DMS 273 (cell line): ENCODE data around the gene CD55.

Experiments used
- DNase-seq: peaks from one replicate; lab custom pipeline; 2025; ENCODE audit not compliant: unreplicated experiment; lab: John Stamatoyannopoulos, UW

CD55 gene

DNA sequence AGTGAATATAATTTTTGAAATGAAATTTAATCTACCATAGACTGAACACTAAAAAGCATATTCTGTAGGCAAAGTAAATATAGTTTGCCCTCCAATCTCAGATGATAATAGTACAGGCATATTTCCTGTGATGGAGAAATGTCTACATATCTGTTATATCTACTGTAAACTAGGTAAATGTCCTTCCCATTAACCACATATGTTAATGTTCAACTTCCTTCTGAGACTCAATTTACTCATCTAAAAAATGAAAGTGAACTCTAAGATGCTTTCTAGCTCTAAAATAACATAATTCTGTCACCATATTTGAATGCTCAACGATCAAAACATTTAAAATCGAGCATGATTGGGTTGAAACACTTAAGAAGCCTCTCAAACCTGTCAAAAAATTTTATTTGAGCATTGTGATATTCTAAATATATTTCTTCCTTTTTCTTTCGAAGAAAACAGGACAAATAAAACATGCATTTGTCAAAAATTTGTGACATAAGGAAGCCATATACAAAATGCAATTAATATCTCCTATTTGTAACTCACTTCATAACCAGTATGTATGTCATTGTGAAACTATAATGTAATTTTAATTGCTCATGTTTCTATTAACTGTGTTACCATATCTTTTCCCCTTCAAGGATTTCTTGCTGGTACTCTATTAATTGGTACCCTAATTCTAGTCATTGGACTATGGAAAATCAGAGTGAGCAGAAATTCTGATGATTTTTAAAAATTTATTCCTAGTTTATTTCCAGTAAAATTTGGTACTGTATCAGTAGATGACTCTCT is 34.2 kb downstream of the CD55 start:
- no peak for DNase-seq

DNA sequence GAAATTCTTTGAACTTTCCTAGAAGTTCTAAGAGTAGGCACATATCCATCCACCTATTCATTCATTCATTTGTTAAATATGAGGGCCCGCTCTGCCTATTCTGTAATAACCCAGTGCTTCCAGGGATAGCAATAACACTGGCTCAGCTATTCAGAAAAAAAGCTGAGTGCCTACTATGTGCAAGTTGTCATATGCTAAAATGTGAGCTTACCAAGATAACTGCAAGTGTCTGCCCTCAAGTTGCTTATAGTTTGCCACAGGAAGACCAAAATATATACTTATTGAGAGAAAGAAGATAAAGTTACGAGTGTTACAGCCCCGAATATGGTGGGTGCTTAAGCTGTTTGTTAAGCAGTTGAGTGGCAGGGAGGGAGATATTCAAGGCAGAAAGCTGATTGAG is 39.6 kb downstream of the CD55 start:
- DNase-seq = no peak

- DNase-seq = no peak
These were observed 40.4 kb downstream of the CD55 start for GRCh38 chr1:207361889-207362288.

GRCh38 chr1:207362962-207363860 is 41.7 kb downstream of the CD55 start:
- DNase-seq = no peak

DNA sequence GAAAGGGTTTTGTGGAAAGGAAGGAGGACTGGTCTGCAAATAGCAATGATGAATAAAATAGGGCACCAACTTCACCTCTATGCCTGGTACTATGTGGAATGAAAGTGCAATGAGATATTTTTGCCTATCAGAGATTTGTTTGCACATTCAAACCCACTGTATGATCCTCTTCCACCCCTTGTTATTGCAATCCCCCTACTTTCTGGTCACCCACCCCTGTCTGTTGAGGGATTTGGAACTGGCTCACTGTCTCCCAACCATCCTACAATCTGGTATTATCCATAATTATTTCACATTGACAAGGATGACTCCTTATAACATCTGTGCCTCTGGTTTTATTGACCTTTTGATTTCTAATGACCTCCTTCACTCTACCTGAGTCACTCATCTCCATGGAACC is 42.4 kb downstream of the CD55 start:
- no peak for DNase-seq

DNA sequence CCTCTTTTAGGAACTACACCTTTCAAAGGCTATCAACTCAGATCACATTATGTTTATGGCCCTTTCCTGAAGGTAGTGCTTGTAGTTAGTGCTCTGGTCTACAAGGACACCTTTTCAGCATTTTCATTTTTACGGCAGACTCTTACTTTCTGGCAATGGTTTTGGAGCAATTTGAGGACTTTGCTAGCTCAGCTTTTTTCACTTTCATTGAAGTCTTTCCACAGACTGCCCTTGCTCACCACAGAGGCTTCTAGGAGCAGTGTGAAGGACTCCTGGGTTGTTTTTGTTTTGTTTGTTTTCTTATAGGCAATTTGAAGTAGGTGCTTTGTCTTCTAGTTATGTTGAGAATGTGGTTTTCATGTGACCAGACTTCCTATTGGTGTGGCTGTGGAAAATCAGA is 43.1 kb downstream of the CD55 start:
- DNase-seq = no peak

- DNase-seq = no peak
These were observed 43.6 kb downstream of the CD55 start for GRCh38 chr1:207365063-207365462.

GRCh38 chr1:207366022-207366421 is 44.5 kb downstream of the CD55 start:
- DNase-seq = no peak

DNA sequence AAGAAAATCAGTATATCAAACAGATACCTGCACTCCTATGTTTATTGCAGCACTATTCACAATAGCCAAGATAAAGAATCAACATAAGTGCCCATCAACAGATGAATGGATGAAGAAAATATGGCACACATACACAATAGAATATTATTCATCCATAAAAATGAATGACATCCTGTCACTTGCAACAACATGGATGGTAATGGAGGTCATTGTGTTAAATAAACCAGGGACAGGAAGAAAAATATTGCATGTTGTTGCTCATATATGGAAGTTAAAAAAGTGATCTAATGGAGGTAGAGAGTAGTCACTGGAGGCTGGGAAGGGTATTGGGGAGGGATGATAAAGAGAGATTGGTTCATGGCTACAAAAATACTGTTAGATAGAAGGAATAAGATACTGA is 67.2 kb downstream of the CD55 start:
- DNase-seq = no peak

- no peak for DNase-seq
These were observed 68.4 kb downstream of the CD55 start for GRCh38 chr1:207389728-207390464.

DNA sequence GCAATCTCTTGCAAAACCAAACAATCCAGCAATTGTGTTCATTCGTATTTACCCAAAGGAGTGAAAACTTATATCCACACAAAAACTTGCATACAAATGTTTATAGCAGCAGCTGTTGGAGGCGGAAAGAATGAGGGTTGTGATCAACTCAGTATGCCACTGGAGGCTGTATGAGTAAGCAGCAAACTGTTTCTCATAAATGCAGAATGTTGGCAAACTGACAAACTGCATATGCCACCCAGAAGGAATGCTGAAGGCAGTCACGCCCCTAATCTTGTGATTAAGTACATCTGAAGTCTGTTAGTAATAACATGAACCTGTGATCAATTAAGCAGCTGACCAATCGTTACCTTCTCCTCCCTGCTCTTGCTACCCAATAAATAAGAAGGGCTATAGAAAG is 72.1 kb downstream of the CD55 start:
- DNase-seq = peak; percentile 15

DNA sequence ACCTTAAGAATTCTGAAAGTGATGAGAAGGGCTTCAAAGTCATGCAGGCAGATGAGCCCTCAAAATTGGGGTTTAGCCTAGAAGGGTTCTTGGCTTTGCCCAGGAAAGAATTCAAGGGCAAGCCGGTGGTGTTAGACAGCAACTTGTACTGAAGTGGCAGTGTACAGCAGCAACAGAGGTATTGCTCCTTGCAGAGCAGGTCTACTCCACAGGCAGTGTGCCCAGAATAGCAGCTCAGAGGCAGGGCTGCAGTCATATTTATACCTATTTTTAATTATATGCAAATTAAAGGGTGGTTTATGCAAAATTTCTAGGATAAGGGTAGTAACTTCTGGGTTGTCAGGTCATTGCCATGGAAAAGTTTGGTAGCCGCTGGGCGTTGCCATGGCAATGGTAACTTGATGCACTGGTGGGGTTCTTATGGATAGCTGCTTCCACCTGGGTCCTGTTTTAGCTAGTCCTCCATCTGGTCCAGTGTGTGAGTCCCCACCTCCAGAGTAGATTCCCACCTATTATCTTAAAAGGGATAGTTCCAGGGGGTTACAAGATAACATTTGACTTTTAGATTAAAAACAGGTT is 74.8 kb downstream of the CD55 start:
- DNase-seq = peak; percentile 3

- no peak for DNase-seq
These were observed 76.0 kb downstream of the CD55 start for GRCh38 chr1:207397525-207397926.

- no peak for DNase-seq
These were observed 77.5 kb downstream of the CD55 start for GRCh38 chr1:207398986-207399385.

DNA sequence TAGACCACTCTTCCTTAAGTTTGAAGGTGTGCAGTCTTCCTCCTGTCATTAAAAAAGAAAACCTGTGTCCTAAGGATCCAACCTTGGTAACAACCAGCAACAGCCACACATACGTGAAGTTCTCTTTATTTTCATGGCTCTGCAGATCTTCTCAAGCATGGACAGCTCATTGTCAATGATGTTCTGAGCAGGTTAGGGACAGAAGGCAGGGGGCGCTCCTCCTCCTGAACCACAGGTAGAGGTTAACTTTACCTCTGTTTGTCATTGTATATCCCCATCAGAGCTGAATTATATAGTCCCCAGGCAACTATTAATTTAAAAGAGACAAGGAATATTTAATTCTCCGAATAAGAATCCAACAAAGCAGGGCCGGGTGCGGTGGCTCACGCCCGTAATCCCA is 80.1 kb downstream of the CD55 start:
- no peak for DNase-seq

DNA sequence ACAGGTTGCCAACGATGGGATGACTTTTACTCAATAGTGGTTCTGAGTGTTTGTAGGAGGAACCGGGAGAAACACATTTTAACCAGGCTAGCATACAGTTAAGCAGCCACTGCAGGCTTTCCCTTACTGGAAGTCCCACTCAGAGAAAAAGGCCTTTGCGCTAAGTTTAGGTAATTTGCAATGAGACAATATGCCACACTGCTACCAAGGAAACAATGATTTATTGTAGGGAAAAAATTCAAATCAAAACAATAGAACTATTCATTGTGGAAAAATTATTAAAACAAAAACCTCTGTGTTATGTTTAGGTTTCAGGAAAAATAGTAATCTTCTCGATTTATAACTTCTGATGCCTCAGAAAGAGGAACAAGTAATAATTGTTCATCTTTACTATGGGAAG is 81.3 kb downstream of the CD55 start:
- DNase-seq = no peak

DNA sequence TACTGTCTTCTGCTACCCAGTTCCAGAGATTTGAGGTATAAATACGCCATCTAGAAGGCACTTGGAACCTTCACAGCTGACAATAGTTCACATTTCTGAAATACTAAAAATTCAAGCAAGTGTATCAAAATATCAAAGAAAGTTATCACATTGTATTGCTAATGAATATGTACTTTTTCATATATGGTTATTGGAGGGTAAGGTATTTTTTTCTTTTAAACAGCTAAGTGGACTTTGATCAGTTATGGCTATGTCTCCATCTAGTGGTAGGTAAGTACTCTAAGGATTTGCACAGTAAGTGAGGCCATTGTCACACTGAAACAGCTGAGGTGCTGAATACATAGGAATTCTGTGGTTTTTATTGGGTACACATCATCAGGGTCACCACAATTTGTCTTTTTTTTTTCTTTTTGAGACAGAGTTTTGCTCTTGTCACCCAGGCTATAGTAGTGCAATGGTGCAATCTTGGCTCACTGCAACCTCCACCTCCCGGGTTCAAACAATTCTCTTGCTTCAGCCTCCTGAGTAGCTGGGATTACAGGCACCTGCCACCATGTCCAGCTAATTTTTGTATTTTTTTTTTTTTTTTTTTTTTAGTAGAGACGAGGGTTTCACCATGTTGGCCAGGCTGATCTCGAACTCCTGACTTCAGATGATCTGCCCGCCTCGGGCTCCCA is 83.5 kb downstream of the CD55 start:
- DNase-seq = peak; percentile 63

DNA sequence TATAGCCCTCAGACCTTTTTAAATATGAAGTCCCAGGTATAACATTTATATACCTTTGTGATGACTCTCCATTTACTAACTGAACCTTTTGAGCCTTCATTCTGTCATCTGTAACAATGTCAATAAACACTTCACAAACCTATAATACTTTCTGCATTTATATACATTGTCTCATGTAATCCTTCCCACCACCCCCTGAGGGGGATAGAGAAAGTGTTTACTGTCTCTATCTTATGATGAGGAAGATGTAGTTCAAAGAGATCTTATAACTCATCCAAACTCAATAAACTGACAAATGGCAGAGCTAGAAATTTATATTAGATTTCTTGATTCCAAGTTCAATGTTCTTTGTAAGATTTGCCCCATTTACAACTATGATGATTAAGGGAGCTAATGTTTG is 84.3 kb downstream of the CD55 start:
- no peak for DNase-seq

- no peak for DNase-seq
These were observed 86.3 kb downstream of the CD55 start for GRCh38 chr1:207407655-207408260.
